Measurements from ENCODE around the gene CDK14. TPM values are rescaled to one million over a fixed set of nuclear protein-coding genes. Genes with fewer than 3 reads are reported as not detected.
"Not testable (repeated sequence)": the region's sequence is repeated elsewhere in the genome, so short reads cannot be mapped to it uniquely, and the experiment has no call there.

CDK14 gene
- total and polyA plus RNA-seq, 2 donors (not counting 3 experiments of a cell fraction or from before 2014, with no cell fraction given): 5.5 to 34.2 TPM

- no TSS peak for BruUV-seq (replicated peaks)
- DNase-seq (ENCODE audit: low read depth, low spot score): no peak
- no peaks in the 10 kb centered on the region for H3K36me3 ChIP-seq (ENCODE audit: control insufficient read depth in 2 of 2, extremely low read depth in 1 of 2, insufficient read depth in 2 of 2, low read length in 2 of 2)
- no peak overlapping the region for H3K9ac ChIP-seq (replicated peaks; ENCODE audit: extremely low read depth, insufficient read depth, low read length)
- H3K27me3 ChIP-seq (ENCODE audit: control insufficient read depth in 2 of 2, insufficient read depth in 2 of 2, low read length in 2 of 2): no peaks in the 10 kb centered on the region
- no peaks in the 10 kb centered on the region for H3K9me1 ChIP-seq (replicated peaks; ENCODE audit: control insufficient read depth, extremely low read depth, insufficient read depth, low read length)
- no peak overlapping the region for H3K4me3 ChIP-seq (replicated peaks in 1 of 3; ENCODE audit: insufficient read depth in 1 of 3, low read depth in 1 of 3, low read length in 3 of 3)
- TF ChIP-seq MAX (IDR thresholded peaks at IDR 0.05; ENCODE audit: insufficient read depth, insufficient read length) (no peak), POLR2A (IDR thresholded peaks at IDR 0.05; ENCODE audit: low read depth, low read length) (no peak), JUN (IDR thresholded peaks at IDR 0.05; ENCODE audit: borderline replicate concordance, insufficient read depth, insufficient read length, low read depth) (no peak), GATA2 (IDR thresholded peaks at IDR 0.05; ENCODE audit: insufficient read depth, insufficient read length, low read depth, low read length) (no peak), EZH2 (IDR thresholded peaks at IDR 0.05; ENCODE audit: borderline replicate concordance, low read depth, low read length, severe bottlenecking) (no peak), FOS (IDR thresholded peaks at IDR 0.05; ENCODE audit: borderline replicate concordance, insufficient read depth, low read length) (no peak), CTCF (IDR thresholded peaks at IDR 0.05; ENCODE audit: extremely low read depth in 1 of 2, insufficient read depth in 1 of 2, low read depth in 1 of 2, low read length in 2 of 2) (no peak), MYC (IDR thresholded peaks at IDR 0.05; ENCODE audit: low read depth, low read length) (no peak), POLR2AphosphoS5 (IDR thresholded peaks at IDR 0.05; ENCODE audit: insufficient read depth, low read depth, low read length) (no peak)
- dilution Hi-C loops (cut with MboI; ENCODE audit: extremely low pct_ligation_motif_present, low sequenced_read_pairs): no loop called here
- no peaks in the 10 kb centered on the region for H3K79me2 ChIP-seq (ENCODE audit: control insufficient read depth, insufficient read depth, low read length)
- H2AFZ ChIP-seq (ENCODE audit: low read depth, low read length): no peak overlapping the region
- H3K9me3 ChIP-seq (replicated peaks; ENCODE audit: control insufficient read depth, insufficient read depth, low read length): no peaks in the 10 kb centered on the region
- ChIA-PET CTCF (no interaction called here), POLR2A (no interaction called here)
- H3K27ac ChIP-seq (ENCODE audit: insufficient read depth, low read depth, low read length): no peak overlapping the region
- H3K4me1 ChIP-seq (ENCODE audit: control insufficient read depth, extremely low read depth, insufficient read depth, low read length): no peaks in the 10 kb centered on the region
- H4K20me1 ChIP-seq (replicated peaks; ENCODE audit: control insufficient read depth, extremely low read depth, insufficient read depth, low read length): no peaks in the 10 kb centered on the region
- intact Hi-C loops (cut with micrococcal nuclease): no loop called here
- FAIRE-seq: no peak
- H3K4me2 ChIP-seq (ENCODE audit: insufficient read depth, low read length): no peak overlapping the region
Observed at GRCh38 chr7:90923541-90923997, 327.4 kb downstream of the CDK14 start.

GRCh38 chr7:90928700-90929424 lies 332.7 kb downstream of the CDK14 start:
- H3K9ac ChIP-seq (replicated peaks; ENCODE audit: extremely low read depth, insufficient read depth, low read length); H3K27me3 ChIP-seq (ENCODE audit: control insufficient read depth in 2 of 2, insufficient read depth in 2 of 2, low read length in 2 of 2); POLR2A ChIA-PET; H3K36me3 ChIP-seq (ENCODE audit: control insufficient read depth in 2 of 2, extremely low read depth in 1 of 2, insufficient read depth in 2 of 2, low read length in 2 of 2); H3K4me1 ChIP-seq (ENCODE audit: control insufficient read depth, extremely low read depth, insufficient read depth, low read length); H3K9me1 ChIP-seq (replicated peaks; ENCODE audit: control insufficient read depth, extremely low read depth, insufficient read depth, low read length); dilution Hi-C loops (cut with MboI; ENCODE audit: extremely low pct_ligation_motif_present, low sequenced_read_pairs); FAIRE-seq; H4K20me1 ChIP-seq (replicated peaks; ENCODE audit: control insufficient read depth, extremely low read depth, insufficient read depth, low read length); BruUV-seq (replicated peaks); intact Hi-C loops (cut with micrococcal nuclease); H2AFZ ChIP-seq (ENCODE audit: low read depth, low read length); H3K27ac ChIP-seq (ENCODE audit: insufficient read depth, low read depth, low read length); H3K9me3 ChIP-seq (replicated peaks; ENCODE audit: control insufficient read depth, insufficient read depth, low read length); H3K4me3 ChIP-seq (replicated peaks in 1 of 3; ENCODE audit: insufficient read depth in 1 of 3, low read depth in 1 of 3, low read length in 3 of 3); H3K4me2 ChIP-seq (ENCODE audit: insufficient read depth, low read length); H3K79me2 ChIP-seq (ENCODE audit: control insufficient read depth, insufficient read depth, low read length); DNase-seq (ENCODE audit: low read depth, low spot score): not testable (repeated sequence)
- CTCF ChIA-PET: interaction anchor here (0.9 to 2.2 kb wide), 3 partner anchors 9 to 220 kb away, joined by 3 to 8 read pairs (median 3); no protein-coding TSS in a partner anchor
